ENCODE measurements around the gene ISM2.
A peak's percentile ranks its signal among the peaks of the same experiment; 100 is the strongest.
"Not testable (repeated sequence)": the region's sequence is repeated elsewhere in the genome, so short reads cannot be mapped to it uniquely, and the experiment has no call there.

The ISM2 gene

DNA sequence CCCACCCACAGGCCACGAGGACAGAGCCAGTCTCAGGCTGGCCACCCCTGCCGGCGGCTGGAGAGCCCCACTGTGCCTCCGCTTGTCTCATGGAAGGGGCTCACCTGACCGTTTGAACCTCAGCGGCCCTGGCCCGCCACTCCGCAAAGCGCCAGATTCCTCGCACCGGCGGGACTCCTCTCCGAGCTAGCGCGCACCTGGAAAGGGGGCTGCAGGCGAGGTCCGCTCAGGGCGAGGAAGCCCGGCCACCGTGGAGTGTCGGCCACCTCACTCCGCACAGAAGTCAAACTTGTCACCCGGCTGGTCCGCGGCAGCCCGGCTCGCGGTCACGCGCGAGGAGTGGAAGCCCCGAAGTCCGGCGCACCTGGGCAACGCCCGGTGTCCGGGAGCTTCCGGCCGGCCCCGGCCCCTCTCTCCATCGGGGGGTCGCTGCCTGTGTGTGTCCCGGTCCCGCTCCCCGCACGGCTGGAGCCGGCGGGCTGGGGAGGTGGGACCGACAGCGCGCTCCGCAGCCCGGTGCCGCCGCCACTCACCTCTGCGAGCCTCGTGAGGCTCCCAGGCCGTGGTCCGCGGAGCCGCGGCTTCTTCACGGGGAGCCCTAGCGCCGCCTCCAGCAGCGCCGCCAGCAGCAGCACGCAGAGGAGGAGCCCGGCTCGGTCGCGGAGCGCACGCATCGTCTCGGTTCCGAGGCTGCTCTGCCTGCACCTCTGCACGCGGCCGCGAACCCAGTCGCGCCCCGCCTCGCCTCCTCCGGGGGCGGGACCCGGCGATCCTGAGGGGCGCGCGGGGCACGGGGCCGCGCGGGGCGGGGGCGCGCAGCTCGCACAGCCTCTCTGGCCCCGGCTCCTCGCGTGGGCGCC is at the start of gene ISM2:
Gene ISM2, minus strand, starts transcription at position 697 of the 860 bp plus-strand sequence. Its CDS starts 23 bp downstream, at position 674.
- DNase-seq, result peak; percentile 55 to 63

- DNase-seq, result no peak
These were observed 49.0 kb upstream of the ISM2 start for GRCh38 chr14:77547512-77548180.

GRCh38 chr14:77545171-77545570 is 46.6 kb upstream of the ISM2 start:
- not testable (repeated sequence) for DNase-seq

- no peak for DNase-seq
These were observed 46.0 kb upstream of the ISM2 start for GRCh38 chr14:77544571-77544970.

GRCh38 chr14:77543637-77544334 is 45.2 kb upstream of the ISM2 start:
- no peak for DNase-seq

GRCh38 chr14:77543240-77543551 is 44.6 kb upstream of the ISM2 start:
- DNase-seq, result no peak

- DNase-seq, result no peak
These were observed 44.0 kb upstream of the ISM2 start for GRCh38 chr14:77542421-77543239.

- no peak for DNase-seq
These were observed 43.3 kb upstream of the ISM2 start for GRCh38 chr14:77541905-77542304.

GRCh38 chr14:77536951-77537350 is 38.3 kb upstream of the ISM2 start:
- not testable (repeated sequence) for DNase-seq

- DNase-seq, result no peak
These were observed 32.5 kb upstream of the ISM2 start for GRCh38 chr14:77531071-77531470.

- DNase-seq, result no peak
These were observed 31.3 kb upstream of the ISM2 start for GRCh38 chr14:77529963-77530362.

DNA sequence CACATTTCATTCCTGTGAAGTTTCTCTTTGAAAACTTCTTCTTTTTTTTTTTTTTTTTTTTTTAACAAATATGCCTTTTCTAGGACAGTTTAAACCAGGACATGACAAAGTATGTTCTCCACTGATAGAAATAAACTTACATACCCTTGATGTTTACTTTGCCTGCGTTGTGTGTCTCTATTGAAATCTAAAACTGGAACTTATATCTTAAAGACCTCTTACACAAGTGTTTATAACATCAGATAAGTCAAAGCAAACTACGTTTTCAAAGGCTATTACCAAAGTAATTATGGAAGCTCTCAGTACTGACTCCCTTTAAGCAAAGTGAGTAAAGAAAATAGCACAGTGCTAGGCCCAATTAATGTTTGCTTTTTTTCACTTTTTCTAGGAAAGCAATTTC is 30.6 kb upstream of the ISM2 start:
- DNase-seq, result no peak

DNA sequence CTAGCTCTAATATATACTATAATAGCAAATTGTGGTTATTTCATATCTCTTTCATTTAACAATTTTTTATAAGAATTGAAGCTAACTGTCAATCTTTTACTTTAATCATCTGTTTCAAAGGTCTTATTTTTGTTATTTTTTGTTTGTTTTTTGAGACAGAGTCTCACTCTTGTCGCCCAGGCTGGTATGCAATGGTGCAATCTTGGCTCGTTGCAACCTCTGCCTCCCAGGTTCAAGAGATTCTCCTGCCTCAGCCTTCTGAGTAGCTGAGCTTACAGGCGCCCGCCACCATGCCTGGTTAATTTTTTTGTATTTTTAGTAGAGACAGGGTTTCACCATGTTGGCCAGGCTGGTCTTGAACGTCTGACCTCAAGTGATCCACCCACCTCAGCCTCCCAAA is 30.1 kb upstream of the ISM2 start:
- DNase-seq, result not testable (repeated sequence)

DNA sequence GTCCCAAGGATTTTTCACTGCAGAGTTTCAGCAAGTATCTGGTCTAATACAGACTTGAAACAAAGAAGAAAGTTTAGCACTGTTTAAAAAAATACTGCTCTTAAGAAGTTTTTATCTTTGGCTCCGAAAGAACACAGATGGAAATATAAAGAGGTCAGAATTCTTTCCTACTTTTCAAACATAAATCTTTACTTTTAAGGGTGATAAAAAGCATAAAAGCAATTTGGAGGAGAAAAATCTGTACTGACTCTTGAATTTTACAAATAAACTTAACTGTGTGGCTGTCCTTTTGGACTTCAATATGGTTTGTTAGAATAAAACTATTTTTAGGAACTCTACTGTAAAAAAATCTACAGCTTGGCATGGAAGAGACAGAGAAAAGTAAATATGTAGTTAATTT is 27.6 kb upstream of the ISM2 start:
- DNase-seq, result no peak

GRCh38 chr14:77524536-77524935 is 25.9 kb upstream of the ISM2 start:
- DNase-seq, result no peak

GRCh38 chr14:77523109-77523508 is 24.5 kb upstream of the ISM2 start:
- no peak for DNase-seq

DNA sequence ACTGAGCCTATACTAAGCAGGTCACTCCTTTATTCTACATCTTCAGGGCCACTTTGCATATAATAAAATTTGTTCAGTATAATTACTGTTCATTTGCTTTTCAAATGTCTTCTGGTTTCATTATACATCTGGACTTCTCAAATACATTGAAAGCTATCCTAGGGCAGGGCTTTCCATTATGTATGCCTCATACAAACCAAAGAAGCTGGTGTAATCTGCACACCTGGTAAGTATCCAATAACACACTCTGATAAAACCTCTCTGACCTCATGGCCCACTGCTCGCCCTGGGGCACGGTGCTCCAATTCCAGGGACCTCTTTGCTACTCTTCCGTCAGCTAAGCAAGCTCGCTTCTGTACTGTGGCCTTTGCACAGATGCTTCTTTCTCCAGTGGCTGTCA is 21.9 kb upstream of the ISM2 start:
- DNase-seq, result no peak

GRCh38 chr14:77516126-77516525 is 17.5 kb upstream of the ISM2 start:
- DNase-seq, result no peak

- no peak for DNase-seq
These were observed 13.0 kb upstream of the ISM2 start for GRCh38 chr14:77511486-77512162.

DNA sequence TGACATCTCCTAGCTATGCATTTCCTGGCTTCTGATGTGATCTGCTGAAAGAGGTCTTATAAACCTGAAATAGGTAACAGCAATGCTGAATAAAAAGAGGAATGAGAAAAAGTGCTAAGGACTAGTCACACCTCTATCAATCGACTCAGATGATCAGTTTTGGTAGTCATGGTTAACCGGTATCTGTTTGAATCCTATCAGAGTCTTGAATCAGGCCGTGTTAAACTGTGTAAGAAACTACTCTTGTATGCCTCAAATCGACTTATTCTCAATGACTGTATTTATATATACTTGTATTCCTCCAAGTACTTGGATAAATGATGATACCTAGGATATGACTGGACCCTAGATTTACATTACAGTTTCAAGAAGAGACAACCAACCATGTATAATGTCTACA is 10.8 kb upstream of the ISM2 start:
- DNase-seq, result no peak

- no peak for DNase-seq
These were observed 10.3 kb upstream of the ISM2 start for GRCh38 chr14:77508876-77509275.

DNA sequence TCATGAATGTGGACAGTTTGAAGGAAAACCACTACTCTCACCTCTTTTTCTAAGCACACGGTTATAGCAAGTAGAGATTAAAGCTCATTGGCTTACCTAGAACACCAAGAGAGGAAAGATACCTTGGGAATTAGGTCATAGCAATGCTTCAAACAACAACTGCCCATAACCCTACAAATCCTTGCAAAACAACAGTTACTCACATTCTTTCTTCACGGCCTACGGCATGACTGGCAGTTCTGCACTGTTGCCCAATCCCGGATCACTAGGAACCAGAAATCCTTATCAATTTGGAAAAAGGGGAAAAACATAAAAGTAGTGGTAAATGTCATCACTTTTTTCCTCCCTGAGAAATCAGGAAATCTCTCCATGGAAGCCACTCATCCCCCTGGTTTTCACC is 9.6 kb upstream of the ISM2 start:
- no peak for DNase-seq

Data from stimulated activated CD4-positive, alpha-beta T cell treated with anti-CD3 and anti-CD28 coated beads, Interleukin-2, amount 100 ng/mL, for 24 hours (primary cell).